GM21529 (cell line): ENCODE results near the gene TNFSF13B.
A peak's percentile ranks its signal among the peaks of the same experiment; 100 is the strongest.

Experiments
- ATAC-seq: cut with Tn5 transposase; IDR thresholded peaks from one replicate; pipeline ENCODE4 v1.9.1; 2021; ENCODE audit not compliant: unreplicated experiment

The TNFSF13B gene

GRCh38 chr13:108342369-108343289 is 73.1 kb downstream of the TNFSF13B start:
- ATAC-seq, result peak; percentile 65

GRCh38 chr13:108345016-108345415 is 75.5 kb downstream of the TNFSF13B start:
- no peak for ATAC-seq

GRCh38 chr13:108346376-108346775 is 76.9 kb downstream of the TNFSF13B start:
- ATAC-seq, result no peak

- no peak for ATAC-seq
Measured at GRCh38 chr13:108349269-108349668, 79.8 kb downstream of the TNFSF13B start.

- ATAC-seq, result no peak
Measured at GRCh38 chr13:108350579-108350978, 81.1 kb downstream of the TNFSF13B start.

GRCh38 chr13:108352599-108352998 is 83.1 kb downstream of the TNFSF13B start:
- no peak for ATAC-seq

- ATAC-seq, result no peak
Measured at GRCh38 chr13:108357228-108357627, 87.7 kb downstream of the TNFSF13B start.
